Neural cell (in vitro differentiated cells): ENCODE data around the gene UGT1A4. TPM values are rescaled to one million over a fixed set of nuclear protein-coding genes. Genes with fewer than 3 reads are reported as not detected.

ENCODE experiments used
- H2AFZ ChIP-seq: fragments of 200-600, 300-800 bp; sonication (generic), shearing (Covaris generic); 2 replicates; pipeline ENCODE4 v1.6.0; 2014; ENCODE audit warnings: low read depth, mild to moderate bottlenecking, antibody characterized with exemption, low read length, moderate library complexity
- H3F3A ChIP-seq: fragments of 200-600 bp; shearing (Covaris generic); 2 replicates; pipeline ENCODE4 v1.6.1; 2016; ENCODE audit warnings: mild to moderate bottlenecking, moderate library complexity, mixed read lengths, antibody characterized with exemption, low read length; ENCODE audit not compliant: insufficient read depth, poor library complexity, severe bottlenecking
- H3K27ac ChIP-seq: fragments of 200-600, 300-800 bp; sonication (generic), shearing (Covaris generic); 2 replicates; pipeline ENCODE4 v1.5.1; 2014; ENCODE audit warnings: mild to moderate bottlenecking, low read length, moderate library complexity
- H3K27me3 ChIP-seq: fragments of 300-800, 200-600 bp; sonication (generic), shearing (Covaris generic); 2 replicates; pipeline ENCODE4 v1.6.0; 2014; ENCODE audit warnings: mild to moderate bottlenecking, low read depth, low read length, moderate library complexity; ENCODE audit not compliant: insufficient read depth
- H3K36me3 ChIP-seq: fragments of 300-800, 200-600 bp; sonication (generic), shearing (Covaris generic); 2 replicates; pipeline ENCODE4 v1.5.1; 2014; ENCODE audit warnings: mild to moderate bottlenecking, antibody characterized with exemption, low read length, moderate library complexity; ENCODE audit not compliant: insufficient read depth
- H3K4me2 ChIP-seq: fragments of 300-800, 200-600 bp; sonication (generic), shearing (Covaris generic); 2 replicates; pipeline ENCODE4 v1.6.0; 2014; ENCODE audit warnings: mild to moderate bottlenecking, low read length
- H3K4me3 ChIP-seq: fragments of 300-800, 200-600 bp; sonication (generic), shearing (Covaris generic); 2 replicates; pipeline ENCODE4 v1.5.1; 2014; ENCODE audit warnings: mild to moderate bottlenecking, low read length, moderate library complexity
- H3K79me2 ChIP-seq: fragments of 200-600 bp; shearing (Covaris generic); replicated peaks from 2 replicates; pipeline ENCODE4 v1.6.0; 2014; ENCODE audit warnings: mild to moderate bottlenecking, low read length, moderate library complexity; ENCODE audit not compliant: insufficient read depth
- H3K9ac ChIP-seq: fragments of 300-800, 200-600 bp; sonication (generic), shearing (Covaris generic); 2 replicates; pipeline ENCODE4 v1.6.1; 2016; ENCODE audit warnings: mild to moderate bottlenecking, low read length, mixed read lengths
- H3K9me2 ChIP-seq: fragments of 200-600 bp; shearing (Covaris generic); 2 replicates; pipeline ENCODE4 v1.6.1; 2016; ENCODE audit warnings: mild to moderate bottlenecking, low read length, mixed read lengths; ENCODE audit not compliant: insufficient read depth
- H3K9me3 ChIP-seq: fragments of 200-600, 300-800 bp; sonication (generic), shearing (Covaris generic); 2 replicates; pipeline ENCODE4 v1.6.1; 2016; ENCODE audit warnings: mild to moderate bottlenecking, mixed run types, low read length, moderate library complexity, mixed read lengths
- H4K20me1 ChIP-seq: fragments of 200-600 bp; shearing (Covaris generic); 2 replicates; pipeline ENCODE4 v1.6.1; 2016; ENCODE audit warnings: mild to moderate bottlenecking, mixed run types; ENCODE audit not compliant: insufficient read depth
- CTCF ChIP-seq: fragments of 450-650 bp; IDR thresholded peaks from 2 replicates; pipeline ENCODE4 v1.5.1; 2014; ENCODE audit warnings: antibody characterized with exemption, mild to moderate bottlenecking, moderate library complexity; ENCODE audit not compliant: poor library complexity, severe bottlenecking
- EP300 ChIP-seq: fragments of 450-650 bp; conservative IDR thresholded peaks from 2 replicates; pipeline ENCODE4 v1.6.1; 2014; ENCODE audit warnings: antibody characterized with exemption, mild to moderate bottlenecking, moderate library complexity; ENCODE audit not compliant: poor library complexity, severe bottlenecking
- EZH2 ChIP-seq: fragments of 200-600, 300-800 bp; shearing (Covaris generic), sonication (generic); IDR thresholded peaks from 2 replicates; pipeline ENCODE4 v1.6.1; 2014; ENCODE audit warnings: antibody characterized with exemption, low read length, borderline replicate concordance, mild to moderate bottlenecking; ENCODE audit not compliant: insufficient read depth, poor library complexity, severe bottlenecking
- MXI1 ChIP-seq: fragments of 450-650 bp; conservative IDR thresholded peaks from 2 replicates; pipeline ENCODE4 v1.6.1; 2014; ENCODE audit warnings: antibody characterized with exemption, mild to moderate bottlenecking; ENCODE audit not compliant: poor library complexity, severe bottlenecking
- POLR2AphosphoS5 ChIP-seq: IDR thresholded peaks from 2 replicates; pipeline ENCODE4 v1.6.1; 2012
- RAD21 ChIP-seq: fragments of 450-650 bp; conservative IDR thresholded peaks from 2 replicates; pipeline ENCODE4 v1.6.1; 2014; ENCODE audit warnings: antibody characterized with exemption, mild to moderate bottlenecking, moderate library complexity
- REST ChIP-seq: IDR thresholded peaks from 2 replicates; pipeline ENCODE4 v1.6.1; 2012; ENCODE audit warnings: borderline replicate concordance
- SMC3 ChIP-seq: fragments of 450-650 bp; conservative IDR thresholded peaks from 2 replicates; pipeline ENCODE4 v1.6.1; 2014; ENCODE audit warnings: antibody characterized with exemption, mild to moderate bottlenecking, moderate library complexity; ENCODE audit not compliant: poor library complexity
- TAF1 ChIP-seq: IDR thresholded peaks from 2 replicates; pipeline ENCODE4 v1.6.1; 2012; ENCODE audit warnings: low read depth
- polyA plus RNA-seq: library from polyadenylated mRNA; depleted of rRNA; stranded (reverse); fragments of >200 nt; gene quantifications from 2 replicates; pipeline ENCODE4 v1.2.3, GENCODE V29; 2014

UGT1A4 gene
- polyA plus RNA-seq, 1 donor from 2014 or later, result not detected

GRCh38 chr2:233811732-233812131, 93.2 kb downstream of the UGT1A4 start:
- Histone ChIP-seq H4K20me1 (no peaks in the 10 kb centered on the region), H3K36me3 (no peaks in the 10 kb centered on the region)

More at GRCh38 chr2:233811732-233812131, 93.2 kb downstream of the UGT1A4 start:
- Histone ChIP-seq H3K4me3 (no peak overlapping the region), H3K4me2 (no peak overlapping the region), H3K79me2 (no peaks in the 10 kb centered on the region), H3K9me2 (no peaks in the 10 kb centered on the region), H3K27ac (no peak overlapping the region), H3K9ac (no peak overlapping the region), H2AFZ (no peak overlapping the region), H3K27me3 (no peaks in the 10 kb centered on the region), H3F3A (no peaks in the 10 kb centered on the region), H3K9me3 (no peaks in the 10 kb centered on the region)
- TF ChIP-seq REST (no peak), MXI1 (no peak), RAD21 (no peak), SMC3 (no peak), EZH2 (no peak), CTCF (no peak), POLR2AphosphoS5 (no peak), EP300 (no peak), TAF1 (no peak)
